ENCODE measurements around the gene ZWINT.

GRCh38 chr10:56317603-56318002, 43.5 kb downstream of the ZWINT start:
- TF ChIP-seq, protein P1, sequence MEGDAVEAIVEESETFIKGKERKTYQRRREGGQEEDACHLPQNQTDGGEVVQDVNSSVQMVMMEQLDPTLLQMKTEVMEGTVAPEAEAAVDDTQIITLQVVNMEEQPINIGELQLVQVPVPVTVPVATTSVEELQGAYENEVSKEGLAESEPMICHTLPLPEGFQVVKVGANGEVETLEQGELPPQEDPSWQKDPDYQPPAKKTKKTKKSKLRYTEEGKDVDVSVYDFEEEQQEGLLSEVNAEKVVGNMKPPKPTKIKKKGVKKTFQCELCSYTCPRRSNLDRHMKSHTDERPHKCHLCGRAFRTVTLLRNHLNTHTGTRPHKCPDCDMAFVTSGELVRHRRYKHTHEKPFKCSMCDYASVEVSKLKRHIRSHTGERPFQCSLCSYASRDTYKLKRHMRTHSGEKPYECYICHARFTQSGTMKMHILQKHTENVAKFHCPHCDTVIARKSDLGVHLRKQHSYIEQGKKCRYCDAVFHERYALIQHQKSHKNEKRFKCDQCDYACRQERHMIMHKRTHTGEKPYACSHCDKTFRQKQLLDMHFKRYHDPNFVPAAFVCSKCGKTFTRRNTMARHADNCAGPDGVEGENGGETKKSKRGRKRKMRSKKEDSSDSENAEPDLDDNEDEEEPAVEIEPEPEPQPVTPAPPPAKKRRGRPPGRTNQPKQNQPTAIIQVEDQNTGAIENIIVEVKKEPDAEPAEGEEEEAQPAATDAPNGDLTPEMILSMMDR (IDR thresholded peaks at IDR 0.05): no peak
- TF ChIP-seq POLR2A (IDR thresholded peaks at IDR 0.05): no peak
